NCI-H1417 treated with DMSO at 0.1 percent for 48 hours (cell line): ENCODE results near the gene GPR146.
"Not testable (repeated sequence)": the region's sequence is repeated elsewhere in the genome, so short reads cannot be mapped to it uniquely, and the experiment has no call there.

Experiments
- DNase-seq: peaks from one replicate; lab custom pipeline; 2025; lab: John Stamatoyannopoulos, UW

Gene GPR146

DNA sequence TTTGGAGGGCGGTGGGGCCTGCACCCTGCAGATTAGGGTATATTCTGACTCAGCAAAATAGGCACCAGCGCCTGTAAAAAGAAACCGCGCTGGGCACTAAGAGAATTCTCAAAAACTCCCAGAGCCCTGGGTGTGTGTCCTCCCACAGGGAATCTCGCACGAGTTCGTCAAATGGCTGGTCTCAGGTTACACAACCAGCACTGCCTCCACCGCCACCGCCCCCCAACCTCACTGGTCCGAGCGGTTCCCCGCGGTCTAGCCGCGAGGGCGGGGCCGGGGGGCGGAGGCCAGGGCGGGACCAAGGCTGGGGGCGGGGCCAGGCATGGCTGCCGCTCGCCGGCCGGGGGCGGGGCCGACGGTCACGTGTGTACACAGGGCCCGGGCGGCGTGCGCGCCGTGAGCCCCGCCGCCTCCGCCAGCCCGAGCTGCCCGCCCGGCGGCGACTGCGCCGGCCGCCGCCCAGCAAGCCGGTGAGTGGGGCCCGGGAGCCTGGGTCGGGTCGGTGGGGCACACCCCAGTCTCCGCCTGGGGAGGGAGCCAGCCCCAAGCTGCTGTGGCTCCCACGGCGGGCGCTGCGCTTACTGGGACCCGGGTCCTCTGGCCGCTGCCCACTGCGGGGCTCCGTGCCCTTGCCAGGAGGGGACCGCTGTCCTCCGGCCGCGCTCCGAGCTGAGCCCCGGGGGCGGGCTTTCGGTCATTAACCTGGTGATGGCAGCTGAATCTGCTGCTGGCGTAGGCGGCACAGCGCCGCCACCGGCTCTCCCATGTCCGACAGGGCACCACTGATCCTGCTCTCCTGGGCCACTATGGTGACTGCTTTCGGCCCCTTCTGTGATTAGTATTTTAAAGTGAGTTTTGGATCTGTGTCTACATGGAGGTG, at the start of gene GPR146:
Gene GPR146, plus strand, starts transcription at position 358 of the 880 bp plus-strand sequence. CDS start 12,970 bp downstream, outside the sequence.
- DNase-seq = peak; percentile 54

DNA sequence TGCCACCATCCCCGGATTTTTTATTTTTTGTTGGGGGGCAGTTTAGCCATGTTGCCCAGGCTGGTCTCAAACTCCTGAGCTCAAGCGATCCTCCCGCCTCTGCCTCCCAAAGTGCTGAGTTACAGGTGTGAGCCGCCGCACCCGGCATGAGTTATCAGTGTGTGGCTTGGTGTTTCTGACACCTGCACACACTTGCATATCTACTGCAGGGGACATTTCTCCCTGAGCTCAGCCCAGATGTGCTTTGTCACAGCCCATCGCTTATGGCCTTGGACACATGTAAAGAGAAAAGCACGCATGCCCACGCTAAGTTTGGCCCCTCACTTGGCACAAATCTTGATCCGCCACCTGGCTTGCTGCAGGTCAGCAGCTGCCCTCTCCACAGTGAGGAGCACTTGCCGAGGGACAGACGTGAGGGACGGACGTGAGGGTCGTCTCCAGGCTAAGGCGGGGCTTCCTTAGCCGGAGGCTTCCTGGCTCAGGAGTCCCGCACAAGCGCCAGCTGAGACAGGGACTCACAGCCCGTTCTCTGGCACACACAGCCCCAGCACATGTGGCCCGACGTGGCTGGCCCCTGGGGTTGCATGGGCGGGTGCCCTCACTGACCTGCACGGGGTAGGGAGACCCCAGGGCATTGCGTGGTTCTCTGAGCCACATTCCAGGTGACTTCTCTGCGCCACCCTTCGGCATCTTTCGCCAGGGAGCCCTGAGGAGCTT, 49.6 kb upstream of the GPR146 start:
- no peak for DNase-seq

- DNase-seq = no peak
These were observed 48.8 kb upstream of the GPR146 start for GRCh38 chr7:995571-995970.

- no peak for DNase-seq
These were observed 48.1 kb upstream of the GPR146 start for GRCh38 chr7:996079-996872.

DNA sequence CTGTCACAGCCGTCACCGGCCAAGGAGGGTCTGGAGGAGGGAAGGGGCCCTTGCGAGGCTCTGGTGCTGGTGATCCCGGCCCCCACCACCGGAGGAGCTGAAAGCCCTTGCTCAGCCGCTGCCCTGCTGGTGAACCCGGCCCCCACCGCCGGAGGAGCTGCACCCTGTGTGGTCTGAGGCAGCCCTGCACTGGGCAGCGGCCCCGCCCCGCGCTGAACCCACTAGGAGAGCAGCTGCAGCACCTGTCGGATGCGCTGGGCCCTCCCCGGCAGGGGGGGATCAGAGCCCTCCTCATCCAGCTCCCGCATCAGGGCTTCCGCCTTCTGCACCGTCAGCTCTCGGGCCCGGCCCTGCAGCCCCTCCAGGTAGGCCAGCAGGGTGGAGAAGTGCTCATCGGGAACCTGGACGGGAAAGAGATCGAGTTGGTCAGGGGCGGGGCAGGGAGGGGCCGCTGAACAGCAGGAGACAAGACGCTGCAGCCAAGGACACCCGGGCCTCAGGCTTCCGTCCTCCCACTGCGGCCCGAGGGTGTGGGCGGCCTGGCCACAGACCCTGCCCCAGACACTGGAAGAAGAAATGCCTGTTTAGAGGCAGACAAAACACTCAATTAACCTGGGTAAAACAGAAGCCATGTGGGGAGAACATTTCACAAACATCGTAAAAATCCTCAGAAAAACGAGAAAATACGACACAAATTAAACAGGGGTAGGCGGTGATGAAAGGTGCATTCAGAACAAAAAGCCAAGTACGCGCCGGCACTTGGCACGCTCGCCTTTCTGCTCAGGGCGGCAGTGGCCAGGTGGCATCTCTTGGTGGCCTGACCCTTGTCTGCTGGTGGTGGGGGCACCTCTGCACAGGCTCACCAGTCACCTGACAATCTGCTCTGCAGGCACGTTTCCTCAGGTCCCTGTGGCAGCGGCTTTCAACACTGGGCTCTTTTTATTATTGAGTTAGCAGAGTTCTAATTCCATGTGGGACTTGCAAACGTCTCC, 46.6 kb upstream of the GPR146 start:
- DNase-seq = peak; percentile 49

GRCh38 chr7:999149-999879, 45.0 kb upstream of the GPR146 start:
- no peak for DNase-seq

- no peak for DNase-seq
These were observed 44.1 kb upstream of the GPR146 start for GRCh38 chr7:999941-1000935.

DNA sequence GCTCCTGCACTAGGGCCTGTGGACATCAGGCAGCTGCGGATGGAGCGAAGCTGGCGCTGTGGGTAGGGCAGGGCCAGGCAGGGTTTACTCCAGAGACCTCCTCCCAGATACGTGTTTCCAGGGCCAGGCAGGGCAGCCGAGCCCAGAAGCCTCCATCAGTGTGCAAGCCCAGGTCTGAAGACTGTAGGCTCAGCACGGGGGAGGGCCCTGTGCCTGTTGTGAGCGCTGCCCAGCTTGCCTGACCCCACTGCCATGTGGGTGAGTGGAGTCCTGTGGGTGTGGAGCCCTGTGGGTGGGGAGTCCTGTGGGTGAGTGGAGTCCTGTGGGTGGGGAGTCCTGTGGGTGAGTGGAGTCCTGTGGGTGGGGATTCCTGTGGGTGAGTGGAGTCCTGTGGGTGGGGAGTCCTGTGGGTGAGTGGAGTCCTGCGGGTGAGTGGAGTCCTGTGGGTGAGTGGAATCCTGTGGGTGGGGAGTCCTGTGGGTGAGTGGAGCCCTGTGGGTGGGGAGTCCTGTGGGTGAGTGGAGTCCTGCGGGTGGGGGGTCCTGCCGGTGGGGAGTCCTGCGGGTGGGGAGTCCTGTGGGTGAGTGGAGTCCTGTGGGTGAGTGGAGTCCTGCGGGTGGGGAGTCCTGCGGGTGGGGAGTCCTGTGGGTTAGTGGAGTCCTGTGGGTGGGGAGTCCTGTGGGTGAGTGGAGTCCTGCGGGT, 43.1 kb upstream of the GPR146 start:
- DNase-seq = not testable (repeated sequence)

GRCh38 chr7:1002026-1002425, 42.3 kb upstream of the GPR146 start:
- not testable (repeated sequence) for DNase-seq

DNA sequence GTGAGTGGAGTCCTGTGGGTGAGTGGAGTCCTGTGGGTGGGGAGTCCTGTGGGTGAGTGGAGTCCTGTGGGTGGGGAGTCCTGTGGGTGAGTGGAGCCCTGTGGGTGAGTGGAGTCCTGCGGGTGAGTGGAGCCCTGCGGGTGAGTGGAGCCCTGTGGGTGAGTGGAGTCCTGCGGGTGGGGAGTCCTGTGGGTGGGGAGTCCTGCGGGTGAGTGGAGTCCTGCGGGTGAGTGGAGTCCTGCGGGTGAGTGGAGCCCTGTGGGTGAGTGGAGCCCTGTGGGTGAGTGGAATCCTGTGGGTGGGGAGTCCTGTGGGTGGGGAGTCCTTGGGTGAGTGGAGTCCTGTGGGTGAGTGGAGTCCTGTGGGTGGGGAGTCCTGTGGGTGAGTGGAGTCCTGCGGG, 41.9 kb upstream of the GPR146 start:
- not testable (repeated sequence) for DNase-seq

- no peak for DNase-seq
These were observed 40.1 kb upstream of the GPR146 start for GRCh38 chr7:1004018-1004852.

DNA sequence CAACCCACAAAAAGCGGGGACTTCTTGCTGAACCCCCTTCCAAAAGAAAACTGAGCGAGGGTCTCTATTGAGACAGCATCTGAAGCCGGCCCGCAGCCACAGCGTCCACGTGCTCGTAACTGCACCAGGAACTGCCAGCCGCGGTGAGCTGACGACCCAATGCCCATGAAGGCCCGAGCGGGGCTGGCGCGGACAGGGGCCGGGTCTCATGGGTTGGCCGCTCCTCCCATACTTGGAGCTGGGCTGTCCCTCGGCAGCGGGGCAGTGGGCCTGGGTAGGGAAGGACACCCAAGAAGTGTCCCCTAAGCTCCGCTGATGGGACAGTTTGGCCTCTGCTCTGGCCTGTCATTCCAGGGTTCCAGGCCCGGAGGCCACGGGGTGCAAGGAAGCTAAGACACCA, 39.0 kb upstream of the GPR146 start:
- DNase-seq = no peak

- DNase-seq = no peak
These were observed 36.4 kb upstream of the GPR146 start for GRCh38 chr7:1007901-1008300.

GRCh38 chr7:1008733-1009363, 35.5 kb upstream of the GPR146 start:
- no peak for DNase-seq

- no peak for DNase-seq
These were observed 34.6 kb upstream of the GPR146 start for GRCh38 chr7:1009747-1010146.

DNA sequence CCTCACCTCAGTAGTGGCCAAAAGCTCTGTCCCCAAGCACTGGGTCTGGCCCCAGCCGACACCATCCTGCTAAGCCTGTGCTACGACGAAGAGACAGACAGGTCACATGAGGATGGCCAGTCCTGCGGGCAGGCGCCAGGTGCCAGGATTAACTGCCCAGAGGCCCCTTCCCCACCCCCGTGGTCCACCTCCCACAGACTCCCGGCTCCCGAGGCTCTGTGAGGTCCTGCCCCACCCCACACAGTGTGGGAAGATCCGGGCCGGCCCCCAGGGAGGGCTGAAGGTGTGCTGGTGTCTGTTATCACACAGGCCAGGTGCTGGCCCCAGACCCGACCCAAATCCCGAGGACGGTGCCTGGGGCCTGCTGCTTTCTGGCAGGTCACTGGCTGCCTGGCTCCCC, 34.1 kb upstream of the GPR146 start:
- no peak for DNase-seq
